Measurements from ENCODE around the gene IGSF8.
"Not testable (repeated sequence)": the region's sequence is repeated elsewhere in the genome, so short reads cannot be mapped to it uniquely, and the experiment has no call there.

IGSF8 gene

GRCh38 chr1:160117709-160118183 lies 19.3 kb upstream of the IGSF8 start:
- Histone ChIP-seq H3K9me3 (ENCODE audit: control insufficient read depth, low read length) (no peaks in the 10 kb centered on the region), H3K36me3 (ENCODE audit: control insufficient read depth, insufficient read depth, low read length) (no peaks in the 10 kb centered on the region), H3K27me3 (replicated peaks; ENCODE audit: control insufficient read depth, insufficient read depth, low read length, poor library complexity, severe bottlenecking) (no peaks in the 10 kb centered on the region), H3K27ac (ENCODE audit: insufficient read depth, low read length, poor library complexity, severe bottlenecking) (no peak overlapping the region), H3K4me3 (ENCODE audit: insufficient read depth, low read depth, low read length, poor library complexity, severe bottlenecking) (no peak overlapping the region), H3K4me1 (ENCODE audit: control insufficient read depth, insufficient read depth, low read length, poor library complexity, severe bottlenecking) (no peaks in the 10 kb centered on the region)
- DNase-seq: no peak

GRCh38 chr1:160117300-160117699 lies 18.9 kb upstream of the IGSF8 start:
- H3K9me3 ChIP-seq (ENCODE audit: control insufficient read depth, low read length): no peaks in the 10 kb centered on the region
- H3K4me3 ChIP-seq (ENCODE audit: insufficient read depth, low read depth, low read length, poor library complexity, severe bottlenecking): no peak overlapping the region
- DNase-seq: no peak
- H3K27ac ChIP-seq (ENCODE audit: insufficient read depth, low read length, poor library complexity, severe bottlenecking): no peak overlapping the region
- no peaks in the 10 kb centered on the region for H3K4me1 ChIP-seq (ENCODE audit: control insufficient read depth, insufficient read depth, low read length, poor library complexity, severe bottlenecking)
- H3K36me3 ChIP-seq (ENCODE audit: control insufficient read depth, insufficient read depth, low read length): no peaks in the 10 kb centered on the region
- H3K27me3 ChIP-seq (replicated peaks; ENCODE audit: control insufficient read depth, insufficient read depth, low read length, poor library complexity, severe bottlenecking): no peaks in the 10 kb centered on the region

- DNase-seq: no peak
- H3K4me3 ChIP-seq (ENCODE audit: insufficient read depth, low read depth, low read length, poor library complexity, severe bottlenecking): no peak overlapping the region
- H3K27ac ChIP-seq (ENCODE audit: insufficient read depth, low read length, poor library complexity, severe bottlenecking): no peak overlapping the region
- H3K27me3 ChIP-seq (replicated peaks; ENCODE audit: control insufficient read depth, insufficient read depth, low read length, poor library complexity, severe bottlenecking): no peaks in the 10 kb centered on the region
- H3K4me1 ChIP-seq (ENCODE audit: control insufficient read depth, insufficient read depth, low read length, poor library complexity, severe bottlenecking): no peaks in the 10 kb centered on the region
- no peaks in the 10 kb centered on the region for H3K9me3 ChIP-seq (ENCODE audit: control insufficient read depth, low read length)
- H3K36me3 ChIP-seq (ENCODE audit: control insufficient read depth, insufficient read depth, low read length): no peaks in the 10 kb centered on the region
Observed at GRCh38 chr1:160116283-160117147, 18.1 kb upstream of the IGSF8 start.

- Histone ChIP-seq H3K27ac (ENCODE audit: insufficient read depth, low read length, poor library complexity, severe bottlenecking) (no peak within 1 kb of the TSS), H3K36me3 (ENCODE audit: control insufficient read depth, insufficient read depth, low read length) (no peaks in the 10 kb centered on the region), H3K4me3 (ENCODE audit: insufficient read depth, low read depth, low read length, poor library complexity, severe bottlenecking) (no peak within 1 kb of the TSS), H3K27me3 (replicated peaks; ENCODE audit: control insufficient read depth, insufficient read depth, low read length, poor library complexity, severe bottlenecking) (no peaks in the 10 kb centered on the region), H3K9me3 (ENCODE audit: control insufficient read depth, low read length) (no peaks in the 10 kb centered on the region), H3K4me1 (ENCODE audit: control insufficient read depth, insufficient read depth, low read length, poor library complexity, severe bottlenecking) (no peaks in the 10 kb centered on the region)
- no peak for DNase-seq
Observed at GRCh38 chr1:160115545-160116282, 17.3 kb upstream of the IGSF8 start, which contains the start of gene ATP1A2. Gene ATP1A2 (plus strand): TSS chr1:160115759. CDS start chr1:160115862, 103 bp downstream.

GRCh38 chr1:160114085-160114484 lies 15.7 kb upstream of the IGSF8 start:
- no peak for DNase-seq
- Histone ChIP-seq H3K27ac (ENCODE audit: insufficient read depth, low read length, poor library complexity, severe bottlenecking) (no peak overlapping the region), H3K27me3 (replicated peaks; ENCODE audit: control insufficient read depth, insufficient read depth, low read length, poor library complexity, severe bottlenecking) (no peaks in the 10 kb centered on the region)

GRCh38 chr1:160113407-160113806 lies 15.0 kb upstream of the IGSF8 start:
- no peaks in the 10 kb centered on the region for H3K9me3 ChIP-seq (ENCODE audit: control insufficient read depth, low read length)
- H3K4me3 ChIP-seq (ENCODE audit: insufficient read depth, low read depth, low read length, poor library complexity, severe bottlenecking): no peak overlapping the region
- no peaks in the 10 kb centered on the region for H3K27me3 ChIP-seq (replicated peaks; ENCODE audit: control insufficient read depth, insufficient read depth, low read length, poor library complexity, severe bottlenecking)
- no peaks in the 10 kb centered on the region for H3K4me1 ChIP-seq (ENCODE audit: control insufficient read depth, insufficient read depth, low read length, poor library complexity, severe bottlenecking)
- no peak for DNase-seq
- no peak overlapping the region for H3K27ac ChIP-seq (ENCODE audit: insufficient read depth, low read length, poor library complexity, severe bottlenecking)
- H3K36me3 ChIP-seq (ENCODE audit: control insufficient read depth, insufficient read depth, low read length): no peaks in the 10 kb centered on the region

More at GRCh38 chr1:160114085-160114484, 15.7 kb upstream of the IGSF8 start:
- Histone ChIP-seq H3K4me1 (ENCODE audit: control insufficient read depth, insufficient read depth, low read length, poor library complexity, severe bottlenecking) (no peaks in the 10 kb centered on the region), H3K9me3 (ENCODE audit: control insufficient read depth, low read length) (no peaks in the 10 kb centered on the region), H3K4me3 (ENCODE audit: insufficient read depth, low read depth, low read length, poor library complexity, severe bottlenecking) (no peak overlapping the region), H3K36me3 (ENCODE audit: control insufficient read depth, insufficient read depth, low read length) (no peaks in the 10 kb centered on the region)

GRCh38 chr1:160112357-160112756 lies 13.9 kb upstream of the IGSF8 start:
- H3K36me3 ChIP-seq (ENCODE audit: control insufficient read depth, insufficient read depth, low read length): no peaks in the 10 kb centered on the region
- H3K27ac ChIP-seq (ENCODE audit: insufficient read depth, low read length, poor library complexity, severe bottlenecking): no peak overlapping the region
- DNase-seq: no peak
- H3K9me3 ChIP-seq (ENCODE audit: control insufficient read depth, low read length): no peaks in the 10 kb centered on the region
- no peak overlapping the region for H3K4me3 ChIP-seq (ENCODE audit: insufficient read depth, low read depth, low read length, poor library complexity, severe bottlenecking)
- no peaks in the 10 kb centered on the region for H3K4me1 ChIP-seq (ENCODE audit: control insufficient read depth, insufficient read depth, low read length, poor library complexity, severe bottlenecking)
- no peaks in the 10 kb centered on the region for H3K27me3 ChIP-seq (replicated peaks; ENCODE audit: control insufficient read depth, insufficient read depth, low read length, poor library complexity, severe bottlenecking)

- not testable (repeated sequence) for H3K27me3 ChIP-seq (replicated peaks; ENCODE audit: control insufficient read depth, insufficient read depth, low read length, poor library complexity, severe bottlenecking); H3K36me3 ChIP-seq (ENCODE audit: control insufficient read depth, insufficient read depth, low read length); H3K4me1 ChIP-seq (ENCODE audit: control insufficient read depth, insufficient read depth, low read length, poor library complexity, severe bottlenecking)
Observed at GRCh38 chr1:160111462-160111861, 13.0 kb upstream of the IGSF8 start.

GRCh38 chr1:160109686-160110085 lies 11.3 kb upstream of the IGSF8 start:
- H3K4me3 ChIP-seq (ENCODE audit: insufficient read depth, low read depth, low read length, poor library complexity, severe bottlenecking): no peak overlapping the region
- no peak overlapping the region for H3K27ac ChIP-seq (ENCODE audit: insufficient read depth, low read length, poor library complexity, severe bottlenecking)
- H3K27me3 ChIP-seq (replicated peaks; ENCODE audit: control insufficient read depth, insufficient read depth, low read length, poor library complexity, severe bottlenecking): no peaks in the 10 kb centered on the region
- H3K4me1 ChIP-seq (ENCODE audit: control insufficient read depth, insufficient read depth, low read length, poor library complexity, severe bottlenecking): no peaks in the 10 kb centered on the region
- no peaks in the 10 kb centered on the region for H3K9me3 ChIP-seq (ENCODE audit: control insufficient read depth, low read length)
- no peak for DNase-seq
- no peaks in the 10 kb centered on the region for H3K36me3 ChIP-seq (ENCODE audit: control insufficient read depth, insufficient read depth, low read length)

More at GRCh38 chr1:160111462-160111861, 13.0 kb upstream of the IGSF8 start:
- DNase-seq; H3K4me3 ChIP-seq (ENCODE audit: insufficient read depth, low read depth, low read length, poor library complexity, severe bottlenecking); H3K9me3 ChIP-seq (ENCODE audit: control insufficient read depth, low read length); H3K27ac ChIP-seq (ENCODE audit: insufficient read depth, low read length, poor library complexity, severe bottlenecking): not testable (repeated sequence)

Measured in effector memory CD4-positive, alpha-beta T cell (primary cell).